Measurements from ENCODE around the gene ADGRB3.

DNA sequence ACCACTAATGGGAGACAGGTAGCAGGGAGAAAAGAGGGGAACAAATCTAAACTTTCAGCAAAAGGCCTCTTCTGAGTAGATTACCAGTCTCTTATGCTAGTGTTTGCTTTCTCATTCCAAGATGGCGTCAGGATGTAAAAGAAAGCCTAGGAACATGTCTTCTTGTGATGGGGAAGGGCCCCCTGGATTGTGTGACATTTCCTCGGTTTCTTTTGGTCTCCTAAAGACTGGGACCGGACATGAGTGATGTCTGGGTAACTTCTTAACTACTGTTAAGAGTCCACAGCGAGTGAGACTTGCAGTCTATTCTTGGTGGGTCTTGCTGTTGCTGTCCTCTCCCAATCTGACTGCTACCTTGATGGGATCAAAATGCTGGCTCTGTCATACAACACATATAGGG lies 60.3 kb downstream of the ADGRB3 start:
- TF ChIP-seq CTCF (conservative IDR thresholded peaks at IDR 0.05; ENCODE audit: low read depth, low read length) (no peak), EZH2phosphoT487 (IDR thresholded peaks at IDR 0.05; ENCODE audit: borderline replicate concordance, low read length) (no peak)
